A549 (cell line): Measurements from ENCODE around the gene CD300E.

ENCODE experiments used
- CTCF ChIP-seq: fragments of >200 bp; sonication (Bioruptor Twin); formaldehyde crosslinking; IDR thresholded peaks from 3 replicates; pipeline ENCODE4 v1.5.1; 2016
- NR3C1 ChIP-seq: fragments of >200 bp; sonication (Bioruptor Twin); formaldehyde crosslinking; IDR thresholded peaks from 3 replicates; pipeline ENCODE4 v1.6.1; 2017
- REST ChIP-seq: fragments of 200-600 bp; sonication (generic); IDR thresholded peaks from 2 replicates; pipeline ENCODE4 v1.6.1; 2016; ENCODE audit warnings: antibody characterized with exemption, mild to moderate bottlenecking, moderate library complexity

- no peak for TF ChIP-seq NR3C1
- no peak for TF ChIP-seq CTCF
- TF ChIP-seq REST, result peak; percentile 100
Measured at GRCh38 chr17:74671031-74671771, 47.7 kb upstream of the CD300E start.
